K562 (cell line): ENCODE measurements around the gene LRFN2. TPM values are rescaled to one million over a fixed set of nuclear protein-coding genes. Genes with fewer than 3 reads are reported as not detected.

ENCODE experiments used
- CBFB ChIP-seq: sonication (generic); formaldehyde crosslinking; IDR thresholded peaks from 2 replicates; pipeline ENCODE4 v1.4.0; 2020; ENCODE audit warnings: mild to moderate bottlenecking, missing genetic modification reagents
- CHD2 ChIP-seq: IDR thresholded peaks from 2 replicates; pipeline ENCODE4 v1.6.1; 2011; ENCODE audit warnings: low read depth, low read length
- POLR3A ChIP-seq: IDR thresholded peaks from 2 replicates; pipeline ENCODE4 v1.6.1; 2011; ENCODE audit warnings: borderline replicate concordance, mild to moderate bottlenecking, moderate library complexity; ENCODE audit not compliant: insufficient read length, insufficient read depth; ENCODE audit errors: extremely low read depth
- REST ChIP-seq, 2 experiments: fragments of 450-650 bp; formaldehyde crosslinking in 1 of 2; IDR thresholded peaks; 2 replicates each; pipeline versions ENCODE4 v1.4.0 to v1.6.1; 2014 to 2020; ENCODE audit warnings: mild to moderate bottlenecking in 2 of 2, borderline replicate concordance in 1 of 2, low read depth in 1 of 2
- ZNF589 ChIP-seq: fragments of 200-800 bp; sonication (Bioruptor generic); IDR thresholded peaks from 2 replicates; pipeline ENCODE4 v1.6.1; 2016; ENCODE audit warnings: low read depth, missing genetic modification characterization, missing compliant biosample characterization
- polyA plus RNA-seq, 8 experiments: library from polyadenylated mRNA; depleted of rRNA in 4 of 8; stranded (reverse) in 5 of 8; unstranded in 3 of 8; fragments of >200 nt; fragmentation: Nextera tagmentation in 2 of 8; fragmentation: Illumina TruSeq in 1 of 8; extraction: Ambion mirVana in 2 of 8; extraction: Trizol in 1 of 8; gene quantifications; 2 replicates each; pipeline versions ENCODE4 v1.2.1 to v1.2.3, GENCODE V29; 2011 to 2014; ENCODE audit warnings: inconsistent platforms in 1 of 8, missing spikeins in 1 of 8
- total RNA-seq, 7 experiments: library from RNA; depleted of rRNA in 6 of 7; stranded (reverse); fragments of >200 nt in 6 of 7; fragmentation: Illumina TruSeq in 2 of 7; extraction: Trizol in 2 of 7; gene quantifications; 2 replicates each; pipeline versions ENCODE4 v1.2.1 to v1.2.3, GENCODE V29; 2011 to 2021; ENCODE audit warnings: low replicate concordance in 1 of 7

Gene LRFN2
- total and polyA plus RNA-seq, 9 of the 15 experiments (the other 6 are each of a cell fraction or from before 2014, with no cell fraction given), result not detected

- TF ChIP-seq CHD2 (no peak), ZNF589 (no peak), CBFB (CRISPR knock-in tag) (no peak), POLR3A (no peak), REST (IDR thresholded peaks at IDR 0.05; ENCODE audit: borderline replicate concordance) (peak; percentile 77), REST (CRISPR knock-in tag; IDR thresholded peaks at IDR 0.05; ENCODE audit: low read depth) (no peak)
These were observed 12.4 kb upstream of the LRFN2 start (continued) for GRCh38 chr6:40599555-40599954.
